ENCODE measurements around the gene PEPD. TPM values are rescaled to one million over a fixed set of nuclear protein-coding genes. Genes with fewer than 3 reads are reported as not detected.

Gene PEPD
- total RNA-seq, 4 donors from 2014 or later: 79.8 to 122 (median 94.8) TPM

DNA sequence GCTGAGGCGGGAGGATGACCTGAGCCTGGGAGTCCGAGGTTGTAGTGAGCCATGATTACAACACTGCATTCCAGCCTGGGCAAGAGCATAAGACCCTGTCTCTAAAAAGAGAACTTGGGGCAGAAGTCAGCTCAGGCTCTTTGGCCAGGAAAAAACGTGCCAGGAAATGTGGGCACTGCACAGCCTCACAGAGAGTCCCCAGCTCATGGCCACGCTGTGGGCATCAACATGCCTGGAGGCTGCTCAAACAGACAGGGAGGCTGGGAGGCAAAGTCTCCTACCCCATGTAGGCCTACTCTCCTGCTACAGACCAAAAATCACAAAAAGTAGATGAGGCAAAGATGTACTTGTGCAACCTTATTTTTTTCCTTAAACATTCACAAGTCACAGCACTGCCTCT is 49.4 kb downstream of the PEPD start:
- Histone ChIP-seq H3K36me3 (peaks cover 0 to 58% (median 4%) of the 10 kb centered on the region in 3 donors), H3K9me3 (no peaks in the 10 kb centered on the region), H3K4me3 (no peak overlapping the region), H3K27ac (no peak overlapping the region), H3K4me1 (peaks cover 0 to 6% (median 0%) of the 10 kb centered on the region in 4 donors), H3K27me3 (no peaks in the 10 kb centered on the region)
- WGBS, 2 donors: 75 to 82% methylated on average over 4 of the region's 4 CpGs
- TF ChIP-seq POLR2A (IDR thresholded peaks at IDR 0.05) (no peak), EP300 (IDR thresholded peaks at IDR 0.05) (no peak)
- TF ChIP-seq, protein P1, sequence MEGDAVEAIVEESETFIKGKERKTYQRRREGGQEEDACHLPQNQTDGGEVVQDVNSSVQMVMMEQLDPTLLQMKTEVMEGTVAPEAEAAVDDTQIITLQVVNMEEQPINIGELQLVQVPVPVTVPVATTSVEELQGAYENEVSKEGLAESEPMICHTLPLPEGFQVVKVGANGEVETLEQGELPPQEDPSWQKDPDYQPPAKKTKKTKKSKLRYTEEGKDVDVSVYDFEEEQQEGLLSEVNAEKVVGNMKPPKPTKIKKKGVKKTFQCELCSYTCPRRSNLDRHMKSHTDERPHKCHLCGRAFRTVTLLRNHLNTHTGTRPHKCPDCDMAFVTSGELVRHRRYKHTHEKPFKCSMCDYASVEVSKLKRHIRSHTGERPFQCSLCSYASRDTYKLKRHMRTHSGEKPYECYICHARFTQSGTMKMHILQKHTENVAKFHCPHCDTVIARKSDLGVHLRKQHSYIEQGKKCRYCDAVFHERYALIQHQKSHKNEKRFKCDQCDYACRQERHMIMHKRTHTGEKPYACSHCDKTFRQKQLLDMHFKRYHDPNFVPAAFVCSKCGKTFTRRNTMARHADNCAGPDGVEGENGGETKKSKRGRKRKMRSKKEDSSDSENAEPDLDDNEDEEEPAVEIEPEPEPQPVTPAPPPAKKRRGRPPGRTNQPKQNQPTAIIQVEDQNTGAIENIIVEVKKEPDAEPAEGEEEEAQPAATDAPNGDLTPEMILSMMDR (IDR thresholded peaks at IDR 0.05): no peak
- no peak for DNase-seq (ENCODE audit: low spot score in 2 of 2)

DNA sequence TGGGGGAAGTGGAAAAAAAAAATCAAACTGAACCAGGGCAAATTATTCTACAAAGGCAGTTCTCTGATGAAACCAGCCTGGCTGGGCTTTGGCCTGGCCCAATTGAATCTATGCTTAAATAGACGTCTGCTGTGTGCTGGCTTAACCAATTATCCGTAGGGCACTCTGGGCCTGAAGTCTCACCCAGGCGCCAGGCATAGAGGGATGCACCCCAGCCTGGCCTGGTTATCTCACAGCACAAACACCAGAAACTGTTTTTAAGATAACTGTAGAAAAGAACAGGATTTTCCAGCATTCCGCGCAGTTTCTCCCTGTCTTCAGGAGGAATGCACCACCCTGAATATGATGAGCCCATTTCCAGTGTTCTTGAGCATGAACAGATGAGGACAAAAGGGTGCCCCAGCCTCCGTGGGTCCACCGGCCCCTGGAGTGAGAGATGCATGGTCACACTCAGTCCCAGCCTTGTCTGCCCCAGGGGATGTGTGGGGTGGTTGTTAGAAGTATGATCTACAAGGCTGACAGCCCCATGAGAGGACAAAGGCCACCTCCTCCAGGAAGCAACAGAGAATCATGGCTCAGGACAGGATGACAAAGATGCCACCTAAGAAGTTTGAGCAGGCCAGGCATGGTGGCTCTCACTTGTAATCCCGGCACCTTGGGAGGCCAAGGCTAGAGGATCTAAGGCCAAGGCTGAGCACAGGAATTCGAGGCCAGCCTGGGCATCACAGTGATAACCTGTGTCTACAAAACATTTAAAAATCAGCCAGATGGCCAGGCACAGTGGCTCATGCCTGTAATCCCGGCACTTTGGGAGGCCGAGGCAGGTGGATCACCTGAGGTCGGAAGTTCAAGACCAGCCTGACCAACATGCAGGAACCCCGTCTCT is 50.2 kb downstream of the PEPD start:
- H3K27ac ChIP-seq: no peak overlapping the region
- H3K9me3 ChIP-seq: no peaks in the 10 kb centered on the region
- WGBS, 2 donors: 88% methylated on average over 13 of the region's 13 CpGs
- H3K27me3 ChIP-seq: no peaks in the 10 kb centered on the region
- H3K4me1 ChIP-seq: peaks cover 0 to 6% (median 0%) of the 10 kb centered on the region in 4 donors
- DNase-seq (ENCODE audit: low spot score in 2 of 2): peak in 1 of 2 donors; percentile 6
- H3K4me3 ChIP-seq: no peak overlapping the region
- H3K36me3 ChIP-seq: peaks cover 0 to 49% (median 0%) of the 10 kb centered on the region in 3 donors
- TF ChIP-seq POLR2A (IDR thresholded peaks at IDR 0.05) (no peak), EP300 (IDR thresholded peaks at IDR 0.05) (no peak)
- TF ChIP-seq, protein P1 (IDR thresholded peaks at IDR 0.05): no peak

DNA sequence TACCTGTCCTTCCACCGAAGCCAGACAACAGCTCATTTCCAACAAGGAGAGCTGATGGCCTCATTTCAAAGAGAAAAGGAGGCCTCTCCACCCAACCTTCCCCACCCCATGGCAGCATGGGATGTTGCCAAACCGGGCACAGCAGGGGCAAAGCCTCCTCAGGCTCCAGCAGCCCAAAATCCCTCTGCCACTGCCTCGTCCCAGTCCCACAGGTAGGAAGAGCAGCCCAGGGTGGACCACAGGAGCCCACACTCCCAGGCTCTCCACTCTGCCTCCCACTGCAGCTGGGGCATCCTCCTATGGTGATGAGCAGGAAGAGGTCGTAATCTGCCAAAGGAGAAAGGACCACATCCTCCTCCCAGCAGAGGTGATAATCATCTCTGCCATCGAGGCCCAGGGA is 50.9 kb downstream of the PEPD start:
- Histone ChIP-seq H3K9me3 (no peaks in the 10 kb centered on the region), H3K36me3 (peaks cover 0 to 43% (median 0%) of the 10 kb centered on the region in 3 donors), H3K27me3 (no peaks in the 10 kb centered on the region), H3K4me1 (peaks cover 0 to 6% (median 0%) of the 10 kb centered on the region in 4 donors), H3K27ac (no peak overlapping the region), H3K4me3 (no peak overlapping the region)
- TF ChIP-seq POLR2A (IDR thresholded peaks at IDR 0.05) (no peak), EP300 (IDR thresholded peaks at IDR 0.05) (no peak)
- TF ChIP-seq, protein P1 (IDR thresholded peaks at IDR 0.05): no peak
- WGBS, 2 donors: 76 to 79% methylated on average over 5 of the region's 5 CpGs
- no peak for DNase-seq (ENCODE audit: low spot score in 2 of 2)

DNA sequence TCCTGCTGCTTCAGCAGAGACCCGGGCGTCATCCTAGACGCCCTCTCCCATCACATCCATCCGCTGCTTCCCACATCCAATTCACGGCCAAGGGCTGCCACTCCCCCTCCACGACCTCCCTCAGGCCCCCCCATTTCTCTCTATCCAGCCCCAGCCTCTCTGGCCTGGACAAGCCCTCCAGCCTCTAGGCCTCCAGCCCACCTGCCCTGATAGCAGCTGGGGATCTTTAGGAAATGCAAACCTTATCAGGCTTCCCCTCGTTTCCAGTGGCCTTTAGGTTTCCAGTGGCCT is 51.6 kb downstream of the PEPD start:
- no peak overlapping the region for H3K4me3 ChIP-seq
- no peaks in the 10 kb centered on the region for H3K27me3 ChIP-seq
- no peaks in the 10 kb centered on the region for H3K9me3 ChIP-seq
- TF ChIP-seq EP300 (IDR thresholded peaks at IDR 0.05) (no peak), POLR2A (IDR thresholded peaks at IDR 0.05) (no peak)
- TF ChIP-seq, protein P1 (IDR thresholded peaks at IDR 0.05): no peak
- peaks cover 0 to 6% (median 0%) of the 10 kb centered on the region in 4 donors for H3K4me1 ChIP-seq
- no peak overlapping the region for H3K27ac ChIP-seq
- peak in 1 of 2 donors; percentile 5 for DNase-seq (ENCODE audit: low spot score in 2 of 2)
- H3K36me3 ChIP-seq: peaks cover 0 to 36% (median 0%) of the 10 kb centered on the region in 3 donors
- 87 to 88% methylated on average over 7 of the region's 7 CpGs for WGBS, 2 donors

All from tibial nerve (tissue), 4 donors.